HCT116 (cell line): Measurements from ENCODE around the gene DRGX.

Source experiments
- CBX3 ChIP-seq: IDR thresholded peaks from 2 replicates; pipeline ENCODE4 v1.6.1; 2012; ENCODE audit warnings: low read depth
- CTCF ChIP-seq, 3 experiments: fragments of 200-600 bp in 1 of 3; sonication (generic) in 1 of 3; IDR thresholded peaks in 2 of 3; conservative IDR thresholded peaks in 1 of 3; 2 replicates each; pipeline ENCODE4 v1.5.1; 2012 to 2017; ENCODE audit warnings: low read depth in 2 of 3, low read length in 2 of 3, antibody characterized with exemption in 1 of 3, borderline replicate concordance in 1 of 3, control low read depth in 1 of 3, mild to moderate bottlenecking in 1 of 3, mixed read lengths in 1 of 3, mixed run types in 1 of 3, moderate library complexity in 1 of 3; ENCODE audit not compliant: insufficient read depth in 1 of 3
- ELF1 ChIP-seq: IDR thresholded peaks from 2 replicates; pipeline ENCODE4 v1.6.1; 2012; ENCODE audit warnings: low read depth, borderline replicate concordance
- EZH2 ChIP-seq: fragments of 200-600 bp; sonication (generic); IDR thresholded peaks from 2 replicates; pipeline ENCODE4 v1.6.1; 2017; ENCODE audit warnings: antibody characterized with exemption, mixed run types
- EZH2phosphoT487 ChIP-seq: fragments of 200-600 bp; IDR thresholded peaks from 2 replicates; pipeline ENCODE4 v1.6.1; 2018; ENCODE audit warnings: antibody characterized with exemption, borderline replicate concordance
- FOSL1 ChIP-seq: IDR thresholded peaks from 2 replicates; pipeline ENCODE4 v1.6.1; 2012; ENCODE audit warnings: low read depth
- MAX ChIP-seq: IDR thresholded peaks from 2 replicates; pipeline ENCODE4 v1.6.1; 2012
- POLR2A ChIP-seq: IDR thresholded peaks from 2 replicates; pipeline ENCODE4 v1.7.0; 2011; ENCODE audit warnings: borderline replicate concordance; ENCODE audit not compliant: insufficient read depth, insufficient read length; ENCODE audit errors: extremely low read depth
- POLR2AphosphoS5 ChIP-seq: IDR thresholded peaks from 2 replicates; pipeline ENCODE4 v1.6.1; 2011; ENCODE audit warnings: mild to moderate bottlenecking, low read depth, low read length, moderate library complexity
- TCF7L2 ChIP-seq: IDR thresholded peaks from 2 replicates; pipeline ENCODE4 v1.7.0; 2011; ENCODE audit warnings: borderline replicate concordance, inconsistent platforms; ENCODE audit not compliant: insufficient read depth, insufficient read length; ENCODE audit errors: extremely low read depth
- ZNF274 ChIP-seq: fragments of 200-500 bp; sonication (Bioruptor generic); IDR thresholded peaks from 2 replicates; pipeline ENCODE4 v1.6.1; 2014; ENCODE audit warnings: mild to moderate bottlenecking, low read depth, low read length, inconsistent platforms

GRCh38 chr10:49389361-49389933, 6.4 kb downstream of the DRGX start:
- TF ChIP-seq FOSL1 (no peak), CTCF (IDR thresholded peaks at IDR 0.05 in 2 of 3, conservative IDR thresholded peaks at IDR 0.05 in 1 of 3; ENCODE audit: borderline replicate concordance in 1 of 3, insufficient read depth in 1 of 3, low read depth in 2 of 3, low read length in 2 of 3) (no peak), ELF1 (no peak), TCF7L2 (no peak), POLR2A (no peak), MAX (no peak), EZH2phosphoT487 (no peak), POLR2AphosphoS5 (no peak), EZH2 (no peak), CBX3 (no peak), ZNF274 (no peak)
